ENCODE results near the gene SLC7A1.
"Not testable (repeated sequence)": the region's sequence is repeated elsewhere in the genome, so short reads cannot be mapped to it uniquely, and the experiment has no call there.

SLC7A1 gene

DNA sequence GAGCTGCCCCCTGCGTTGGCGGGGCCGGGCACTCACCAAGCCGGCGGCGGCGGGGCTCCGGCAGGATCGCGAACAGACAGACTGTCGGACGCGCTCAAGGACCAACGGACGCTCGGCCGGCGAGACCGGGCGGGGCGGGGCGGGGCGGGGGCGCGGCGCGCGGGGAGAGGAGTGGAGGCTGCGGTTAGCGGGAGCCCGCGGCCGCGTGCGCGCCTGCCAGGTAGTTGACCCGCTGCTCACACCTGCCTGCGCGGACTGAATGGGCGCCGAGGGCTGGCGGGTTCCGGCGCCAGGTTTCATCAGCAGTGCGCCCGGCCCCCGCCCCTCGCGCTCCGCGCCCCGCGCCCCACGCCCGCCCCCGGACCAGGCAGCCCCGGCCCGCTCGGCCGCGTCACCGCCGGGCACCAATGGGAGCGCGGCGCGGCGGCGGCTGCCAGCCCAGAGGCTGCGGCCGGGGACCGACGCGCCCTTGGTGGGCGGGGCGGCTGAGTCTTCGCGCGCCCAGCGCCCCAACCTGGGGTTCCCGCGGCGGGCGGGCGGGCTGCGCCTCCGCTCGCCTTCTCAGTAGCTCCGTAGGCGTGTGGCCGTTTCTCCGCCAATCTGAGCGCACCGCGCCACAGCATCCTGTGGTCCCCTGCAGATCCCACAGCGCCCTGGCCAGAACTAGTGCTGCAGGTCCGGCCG is at the start of gene SLC7A1:
Gene SLC7A1, minus strand, starts transcription at position 309 of the 684 bp plus-strand sequence. CDS start 59,500 bp downstream, outside the sequence.
- peak; percentile 85 for DNase-seq

DNA sequence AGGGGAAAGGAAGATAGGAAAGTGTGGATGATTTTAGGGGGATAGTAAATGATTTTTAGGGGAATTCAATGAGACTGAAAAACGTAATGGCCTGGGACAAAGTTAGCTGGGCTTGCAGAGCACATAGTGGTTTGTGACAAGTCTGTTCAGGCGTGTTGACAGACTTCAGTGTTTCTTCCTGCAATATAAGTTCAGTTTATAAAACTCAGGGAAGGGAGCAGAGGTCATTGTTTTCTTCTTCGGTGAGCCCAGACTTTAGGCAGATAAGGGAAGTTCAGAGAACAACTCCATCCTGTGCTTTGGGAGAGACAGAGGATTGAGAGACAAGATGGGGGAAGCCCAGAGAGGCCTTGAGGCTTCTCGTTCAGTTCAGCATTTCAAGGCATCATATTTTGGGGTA is 45.2 kb upstream of the SLC7A1 start:
- no peak for DNase-seq

DNA sequence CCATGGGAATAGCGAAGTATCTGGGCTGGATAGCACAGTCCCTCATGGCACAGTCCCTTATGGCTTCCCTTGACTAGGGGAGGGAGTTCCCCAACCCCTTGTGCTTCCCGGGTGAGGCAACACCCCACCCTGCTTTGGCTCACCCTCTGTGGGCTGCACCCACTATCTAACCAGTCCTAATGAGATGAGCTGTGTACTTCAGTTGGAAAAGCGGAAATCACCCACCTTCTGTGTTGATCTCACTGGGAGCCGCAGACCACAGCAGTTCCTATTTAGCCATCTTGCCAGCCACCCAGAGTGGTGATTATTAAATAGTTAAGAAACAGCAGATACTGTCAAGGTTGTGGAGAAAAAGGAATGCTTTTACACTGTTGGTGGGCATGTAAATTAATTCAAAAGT is 41.3 kb upstream of the SLC7A1 start:
- not testable (repeated sequence) for DNase-seq

DNA sequence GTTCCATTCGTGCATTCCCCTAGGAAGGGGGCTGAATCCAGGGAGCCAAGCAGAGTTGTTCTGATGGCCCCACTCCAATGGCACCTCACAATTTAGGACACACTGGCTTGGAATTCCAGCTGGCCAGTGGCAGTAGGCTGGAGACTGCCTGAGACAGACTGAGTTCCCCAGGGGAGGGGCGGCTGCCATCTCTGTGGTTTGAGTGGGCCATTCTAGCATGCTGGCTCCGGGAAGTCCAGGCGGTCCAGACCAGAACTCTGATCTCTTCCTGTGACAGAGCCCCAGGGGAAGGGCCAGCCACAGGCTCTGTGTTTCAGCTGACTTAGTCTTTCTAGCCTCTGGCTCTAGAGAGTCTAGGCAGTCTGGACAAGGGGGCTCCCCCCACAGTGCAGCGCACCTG is 29.5 kb upstream of the SLC7A1 start:
- no peak for DNase-seq

DNA sequence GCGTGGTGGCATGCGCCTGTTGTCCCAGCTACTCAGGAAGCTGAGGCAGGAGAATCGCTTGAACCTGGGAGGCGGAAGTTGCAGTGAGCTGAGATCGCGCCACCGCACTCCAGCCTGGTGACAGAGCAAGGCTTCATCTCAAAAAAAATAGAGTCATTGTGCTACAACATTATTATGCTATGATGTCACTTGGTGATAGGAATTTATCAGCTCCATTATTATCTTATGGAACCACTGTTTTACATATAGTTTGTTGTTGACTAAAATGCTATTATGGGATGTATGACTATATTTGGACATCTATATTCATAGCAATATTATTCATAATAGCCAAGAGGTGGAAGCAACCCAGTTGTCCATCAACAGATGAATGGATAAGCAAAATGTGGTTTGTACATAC is 26.4 kb upstream of the SLC7A1 start:
- no peak for DNase-seq

DNA sequence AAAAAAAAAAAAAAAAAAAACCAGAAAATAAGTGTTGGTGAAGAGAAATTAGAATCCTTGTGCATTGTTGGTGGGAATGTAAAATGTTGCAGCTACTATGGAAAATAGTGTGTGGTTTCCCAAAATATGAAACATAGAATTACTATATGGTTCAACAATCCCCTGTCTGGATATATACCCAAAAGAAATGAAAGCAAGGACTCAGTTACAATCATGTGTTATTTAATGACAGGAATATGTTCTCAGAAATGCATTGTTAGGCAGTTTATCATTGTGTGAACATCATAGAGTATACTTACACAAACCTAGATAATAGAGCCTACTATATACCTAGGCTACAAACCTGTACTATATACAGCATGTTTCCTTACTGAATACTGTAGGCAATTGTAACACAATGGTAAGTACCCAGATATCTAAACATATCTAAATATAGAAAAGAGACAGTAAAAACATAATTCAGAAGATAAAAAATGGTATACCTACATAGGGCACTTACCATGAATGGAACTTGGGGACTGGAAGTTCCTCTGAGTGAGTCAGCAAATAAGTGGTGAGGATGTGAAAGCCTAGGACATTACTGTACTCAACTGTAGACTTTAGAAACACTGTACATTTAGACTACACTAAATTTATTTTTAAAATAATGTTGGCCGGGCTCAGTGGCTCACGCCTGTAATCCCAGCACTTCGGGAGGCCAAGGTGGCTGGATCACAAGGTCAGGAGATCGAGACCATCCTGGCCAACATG is 25.7 kb upstream of the SLC7A1 start:
- no peak for DNase-seq

DNA sequence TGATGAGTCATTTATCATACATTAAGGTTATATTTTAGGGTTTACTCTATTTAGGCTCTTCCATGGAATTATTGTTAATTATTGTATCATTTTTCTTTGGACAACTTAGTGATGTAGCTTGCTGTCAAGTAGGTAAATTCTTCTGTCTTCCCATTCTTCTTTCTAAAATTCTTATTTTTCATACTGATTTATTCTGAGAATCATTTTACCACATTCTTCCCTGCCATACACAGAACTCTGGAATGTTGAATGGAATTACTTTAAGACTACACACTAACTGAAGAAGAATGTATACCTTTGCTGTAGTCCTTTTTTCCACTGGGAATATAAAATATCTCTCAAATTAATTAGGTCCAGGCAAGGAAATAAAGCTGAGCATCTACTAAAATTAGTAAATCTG is 24.5 kb upstream of the SLC7A1 start:
- DNase-seq: no peak

DNA sequence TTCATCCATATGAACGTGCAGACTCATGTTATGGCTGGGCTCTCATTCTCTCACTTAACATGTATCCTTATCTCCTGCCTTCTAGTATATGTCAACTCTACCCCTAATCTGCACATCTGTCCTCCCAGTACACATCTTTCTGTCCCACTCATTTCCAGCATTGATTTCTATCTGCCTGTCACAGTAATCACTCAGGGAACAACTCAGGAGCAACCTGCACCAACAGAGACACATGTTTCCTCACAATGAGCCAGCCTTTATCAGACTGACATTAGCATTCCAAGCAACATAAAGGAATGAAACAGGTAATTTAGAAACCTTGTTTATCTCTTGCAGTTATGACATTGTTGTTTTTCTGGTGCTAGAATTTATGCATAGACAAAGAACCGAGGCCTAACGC is 17.6 kb upstream of the SLC7A1 start:
- no peak for DNase-seq

DNA sequence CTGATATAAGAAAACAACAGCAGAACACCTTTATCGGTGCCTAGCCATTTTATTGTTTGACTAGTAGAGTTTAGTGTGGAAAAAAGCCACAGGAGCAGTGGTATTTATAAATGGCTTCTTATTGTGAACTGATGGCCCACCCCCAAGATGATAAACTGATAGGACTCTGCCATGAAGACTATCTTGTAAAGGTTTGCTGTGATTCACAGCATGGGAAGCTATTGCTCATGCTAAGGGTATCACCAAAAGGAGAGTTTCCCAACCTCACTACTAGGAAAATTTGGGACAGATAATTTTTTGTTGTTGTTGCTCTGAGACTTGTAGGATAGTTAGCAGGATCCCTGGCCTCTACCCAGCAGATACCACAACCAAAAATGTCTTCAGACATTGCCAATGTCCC is 12.0 kb upstream of the SLC7A1 start:
- no peak for DNase-seq

DNA sequence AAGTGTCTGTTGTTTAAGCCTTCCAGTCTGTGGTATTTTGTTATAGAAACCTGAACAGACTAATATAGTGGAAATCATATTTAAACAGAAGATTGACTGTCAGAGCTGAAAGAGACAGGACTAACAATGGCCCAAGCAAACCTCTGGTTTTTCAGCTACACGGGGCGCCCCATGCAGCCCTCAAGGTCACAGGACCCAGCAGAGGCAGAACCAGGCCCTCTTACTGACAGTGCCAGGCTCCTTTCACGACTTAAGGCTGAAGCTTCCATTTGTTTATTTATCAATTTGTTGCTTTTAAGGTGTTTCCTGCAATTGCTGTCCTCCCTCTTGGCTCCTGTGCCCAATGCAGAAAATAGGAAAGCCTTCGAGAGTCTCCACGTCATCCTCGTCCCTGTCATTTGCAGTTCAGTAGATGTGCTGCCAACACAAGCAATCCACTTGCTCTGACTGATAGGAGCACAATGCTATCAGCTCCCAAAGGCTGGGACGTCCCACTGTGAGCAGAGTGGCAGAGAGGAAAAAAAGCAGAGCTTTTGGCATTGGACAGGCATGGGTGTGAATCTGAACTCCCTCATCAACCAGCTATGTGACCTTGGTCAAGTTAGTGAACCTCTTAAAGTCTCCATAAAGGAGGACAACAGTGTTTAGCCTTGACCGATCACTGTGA is 10.5 kb upstream of the SLC7A1 start:
- no peak for DNase-seq

DNA sequence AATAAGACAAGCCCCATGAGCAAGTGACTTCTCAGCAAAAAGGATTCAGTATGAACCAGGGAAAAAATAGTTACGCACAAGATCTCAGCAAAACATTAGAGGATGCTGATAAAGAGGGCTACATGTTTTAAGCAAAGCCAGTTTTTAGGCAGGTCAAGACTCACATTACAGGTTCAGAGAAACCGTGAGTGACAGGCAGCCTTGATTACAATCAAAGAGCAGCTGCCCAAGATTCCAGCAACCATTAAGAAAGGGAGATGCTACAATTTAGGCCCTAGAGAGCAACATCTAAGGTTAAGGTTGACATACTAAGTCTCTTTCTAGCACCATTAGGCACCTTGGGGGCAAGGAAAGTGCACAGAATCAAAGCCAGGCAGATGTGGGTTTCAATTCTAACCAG is 2.8 kb upstream of the SLC7A1 start:
- no peak for DNase-seq

DNA sequence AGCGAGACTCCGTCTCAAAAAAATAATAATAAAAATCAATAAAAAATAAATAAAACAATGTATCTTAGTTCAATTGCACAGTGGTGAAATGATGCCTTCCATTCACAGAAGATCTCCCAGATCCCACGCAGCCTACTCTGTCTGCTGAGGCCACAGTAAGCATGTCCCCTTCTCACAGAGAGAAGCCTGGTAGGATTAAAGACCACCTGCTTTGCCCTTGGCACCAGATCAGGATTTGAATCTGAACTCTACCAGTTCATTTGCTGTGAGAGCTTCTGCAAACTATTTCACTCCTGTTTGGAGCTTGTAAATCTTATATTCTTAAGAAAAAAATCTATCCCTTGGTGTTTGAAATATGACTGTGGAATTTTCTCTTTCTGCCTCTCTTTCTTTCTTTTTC is 2.2 kb upstream of the SLC7A1 start:
- DNase-seq: no peak

DNA sequence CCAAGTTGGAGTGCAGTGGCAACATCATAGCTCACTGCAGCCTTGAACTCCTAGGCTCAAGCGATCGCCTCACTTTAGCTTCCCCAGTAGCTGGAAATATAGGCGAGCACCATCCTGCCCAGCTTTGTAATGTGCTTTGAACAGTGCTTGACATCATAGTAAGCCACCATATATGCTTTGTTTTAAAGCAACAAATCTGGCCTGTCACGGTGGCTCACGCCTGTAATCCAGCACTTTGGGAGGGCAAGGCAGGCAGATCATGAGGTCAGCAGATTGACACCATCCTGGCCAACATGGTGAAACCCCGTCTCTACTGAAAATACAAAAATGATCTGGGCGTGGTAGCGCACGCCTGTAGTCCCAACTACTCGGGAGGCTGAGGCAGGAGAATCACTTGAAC is 1.8 kb upstream of the SLC7A1 start:
- DNase-seq: no peak

DNA sequence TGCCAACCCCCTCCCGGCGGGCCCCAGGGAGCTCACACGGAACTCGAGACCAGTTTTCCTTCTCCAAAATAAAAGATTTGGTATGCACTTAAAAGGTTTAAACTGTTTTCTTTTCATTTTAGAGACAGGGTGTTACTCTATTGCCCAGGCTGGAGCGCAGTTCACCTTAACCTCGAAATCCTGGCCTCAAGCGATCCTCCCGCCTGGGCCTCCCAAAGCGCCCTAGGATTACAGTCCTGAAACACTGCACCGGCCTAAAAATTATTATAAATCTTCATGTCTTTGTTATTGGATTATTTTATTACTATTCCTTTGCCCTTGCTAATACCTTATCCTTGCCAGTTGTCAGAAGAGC is 553 bp upstream of the SLC7A1 start:
- DNase-seq: no peak

DNA sequence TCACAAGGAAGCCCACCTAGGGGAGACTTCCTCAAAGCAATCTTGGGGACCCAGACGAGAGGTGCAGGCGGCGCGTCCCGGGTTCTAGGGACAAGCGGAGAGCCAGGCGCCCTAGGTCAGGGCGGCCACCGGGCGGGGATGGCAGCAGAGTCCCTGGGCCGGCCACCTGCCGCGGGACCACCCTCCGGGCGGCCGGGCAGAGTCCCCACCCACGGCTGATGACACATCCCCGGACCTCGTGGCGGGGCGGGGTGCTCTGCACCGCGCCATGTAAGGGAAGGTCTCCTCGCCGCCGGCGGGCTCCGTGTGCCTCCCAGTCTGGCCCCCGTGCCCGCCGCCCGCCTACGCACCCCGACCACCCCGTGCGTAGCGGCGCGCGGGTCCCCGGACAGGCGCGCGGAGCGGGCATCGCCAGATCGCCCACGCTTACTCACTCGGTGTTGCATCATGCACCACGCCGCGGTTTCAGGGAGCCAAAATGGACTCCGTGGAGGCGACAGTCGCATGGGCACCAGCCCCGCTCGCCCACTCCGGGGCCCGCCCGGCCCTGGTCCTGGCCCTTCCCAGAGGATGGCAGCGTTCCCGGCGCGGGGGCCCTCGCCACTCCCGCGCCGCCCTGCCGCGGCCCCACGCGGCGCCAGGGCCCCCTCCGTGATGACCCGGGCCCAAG is 643 bp downstream of the SLC7A1 start:
- DNase-seq: peak; percentile 56 to 69

DNA sequence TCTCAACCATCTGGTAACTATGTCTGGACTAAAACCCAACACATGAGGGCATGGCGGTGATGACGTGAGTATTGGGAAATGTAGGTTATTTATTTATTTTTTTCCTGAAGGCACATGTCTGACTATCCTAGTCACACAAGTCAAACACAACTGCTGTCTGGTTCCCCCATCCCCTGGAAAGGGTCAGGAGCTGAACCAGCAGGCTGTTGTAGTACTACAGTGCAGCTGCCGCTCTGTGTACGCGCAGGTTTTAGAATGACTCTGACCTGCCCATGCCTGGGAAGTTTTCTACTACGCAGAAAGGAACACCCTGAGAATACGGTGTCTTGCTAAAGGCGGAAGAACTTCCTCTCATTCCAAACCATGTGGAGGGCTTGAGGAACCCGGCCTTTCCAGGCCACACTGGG is 1.2 kb downstream of the SLC7A1 start:
- peak; percentile 40 to 55 for DNase-seq

DNA sequence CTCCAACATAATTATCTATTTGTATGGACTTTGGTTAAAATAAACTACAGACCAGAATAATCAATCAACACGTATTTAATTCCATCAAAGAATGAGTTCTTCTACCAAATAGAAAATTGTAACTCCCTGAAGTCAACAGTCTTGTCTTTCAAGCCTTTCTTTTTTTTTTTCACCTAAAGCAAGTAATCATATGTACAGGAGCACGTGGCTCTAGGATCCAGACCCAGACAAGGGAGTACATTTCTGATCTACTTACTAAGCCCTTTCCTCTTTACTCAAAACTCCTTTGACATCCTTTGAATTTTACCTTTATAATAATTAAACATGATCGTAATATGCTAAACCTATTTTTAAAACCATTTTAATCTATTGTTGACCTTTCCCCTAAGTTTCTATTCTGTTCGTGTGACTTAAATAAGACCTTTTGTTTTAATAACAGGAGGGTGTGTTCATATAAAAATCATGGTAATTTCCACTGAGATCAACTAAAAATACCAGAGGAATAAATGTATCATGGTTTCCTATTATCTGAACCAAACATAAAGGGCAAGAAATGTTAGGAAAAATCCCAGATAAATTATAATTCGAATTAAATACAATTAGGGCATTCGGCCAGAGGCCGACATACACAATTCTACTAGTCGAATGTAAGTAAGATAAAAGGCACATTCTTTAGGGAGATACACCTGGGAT is 1.7 kb downstream of the SLC7A1 start:
- DNase-seq: no peak

DNA sequence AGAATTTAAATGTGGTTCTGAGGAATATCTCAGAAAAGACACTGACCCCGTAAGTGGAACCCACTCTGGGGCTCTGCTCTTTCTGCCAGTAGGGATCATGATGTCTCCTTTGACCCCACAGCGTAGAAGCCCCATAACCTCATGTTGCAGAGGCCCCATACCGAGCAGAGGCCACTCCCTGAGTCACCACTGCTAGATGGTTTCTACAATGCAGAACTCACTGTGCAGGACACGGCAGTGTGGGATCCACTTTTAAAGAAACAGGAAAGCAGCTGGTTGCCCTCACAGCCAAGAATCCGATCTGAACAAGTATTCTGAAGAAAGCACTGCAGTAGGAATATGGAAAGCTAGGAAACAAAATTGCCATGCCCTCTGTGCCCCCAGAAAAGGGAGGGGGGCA is 4.2 kb downstream of the SLC7A1 start:
- DNase-seq: no peak

DNA sequence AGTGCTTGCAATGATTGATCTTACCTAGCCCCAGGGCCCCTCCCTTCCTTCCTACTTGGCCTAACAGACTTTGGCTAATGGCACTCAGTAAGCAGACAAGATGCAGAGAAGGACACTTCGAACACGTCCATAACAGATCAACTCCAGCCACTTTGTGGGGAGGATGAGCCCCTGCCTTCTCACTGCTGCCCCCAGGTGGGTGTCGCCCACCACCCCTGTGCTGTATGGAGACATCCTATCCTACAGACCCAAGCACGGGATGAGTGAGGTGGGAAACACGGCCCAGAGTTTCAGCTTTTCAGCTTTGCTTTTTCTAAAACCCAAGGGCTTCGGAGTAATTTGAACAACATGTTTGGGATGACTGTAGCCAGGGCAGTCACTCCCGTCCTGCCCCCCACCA is 5.5 kb downstream of the SLC7A1 start:
- DNase-seq: no peak

DNA sequence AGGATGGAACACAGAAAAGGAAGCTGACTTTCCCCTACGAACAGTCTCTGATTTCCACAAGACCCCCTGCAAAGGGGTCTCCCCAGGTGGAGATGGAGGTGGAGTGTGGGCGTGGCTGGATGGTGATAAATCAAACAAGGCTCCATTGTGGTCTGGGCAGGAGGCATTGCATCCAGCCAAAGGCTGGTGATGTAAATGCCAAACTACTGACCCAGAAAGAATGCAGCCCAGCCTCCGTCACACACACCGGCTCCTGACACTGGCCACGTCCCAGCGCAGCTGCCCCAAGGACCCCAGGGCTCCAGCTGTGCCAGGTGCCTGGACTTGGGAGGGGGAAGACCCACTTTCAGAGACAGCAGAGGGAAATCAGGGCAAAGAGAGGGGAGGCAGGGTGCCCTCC is 6.3 kb downstream of the SLC7A1 start:
- no peak for DNase-seq

DNA sequence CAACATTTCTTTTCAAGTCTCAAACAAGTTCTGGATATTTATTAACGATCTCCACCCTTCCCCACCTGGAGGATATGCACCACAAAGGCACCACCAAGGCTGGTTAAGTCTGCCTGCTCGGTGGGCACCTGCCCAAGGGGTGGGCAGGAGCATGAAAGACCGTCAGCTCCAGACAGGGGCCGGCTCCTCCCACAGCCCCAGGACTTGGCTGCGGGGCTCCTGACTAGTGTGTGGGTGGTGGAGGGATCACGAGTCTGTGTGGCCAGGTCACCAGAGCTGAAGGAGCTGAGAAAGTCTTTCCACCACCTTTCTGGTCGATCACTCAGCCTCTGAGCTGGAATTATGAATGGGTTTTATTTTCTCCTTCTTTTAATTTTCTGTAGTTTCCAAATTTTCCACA is 7.8 kb downstream of the SLC7A1 start:
- no peak for DNase-seq

DNA sequence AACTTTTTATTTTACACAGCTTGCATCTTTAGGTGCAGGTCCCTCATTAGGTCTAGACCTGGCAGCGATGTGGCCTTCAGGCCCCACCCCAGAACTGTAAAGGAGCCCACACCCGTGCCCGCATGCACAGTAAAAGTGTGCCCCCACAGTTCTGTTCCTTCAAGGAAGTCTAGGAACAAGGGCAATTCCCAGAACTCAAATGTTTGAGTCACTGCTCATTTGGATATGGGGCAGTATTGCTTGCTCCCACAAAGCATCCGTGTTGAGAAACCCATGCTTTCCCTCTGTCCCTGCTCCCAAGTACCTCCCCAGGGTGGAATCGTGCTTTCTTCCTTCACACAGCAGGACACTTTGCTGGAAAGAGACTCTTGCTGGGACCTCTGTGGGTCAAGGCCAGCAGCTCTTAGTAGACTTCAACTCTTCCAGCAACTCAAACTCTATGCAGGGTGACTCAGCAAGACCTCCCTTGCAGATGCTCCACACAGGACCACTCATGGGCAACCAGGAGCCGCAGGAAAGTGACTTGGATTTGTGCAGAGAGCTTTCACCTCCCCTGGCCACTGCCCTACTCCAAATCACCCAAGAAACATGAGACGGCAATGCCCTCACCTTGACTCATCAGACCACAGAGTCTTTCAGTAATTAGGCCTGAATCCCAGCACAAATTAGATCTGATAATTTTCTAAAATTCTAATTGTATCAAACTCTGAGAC is 12.3 kb downstream of the SLC7A1 start:
- DNase-seq: no peak

Measured in CD4-positive, alpha-beta T cell treated with Interleukin-4 for 1 hour (primary cell).